HG03060 (cell line): ENCODE results near the gene SLC25A47.
"Not testable (repeated sequence)": the region's sequence is repeated elsewhere in the genome, so short reads cannot be mapped to it uniquely, and the experiment has no call there.

Experiments
- ATAC-seq: cut with Tn5 transposase; IDR thresholded peaks from one replicate; pipeline ENCODE4 v1.9.1; 2021; ENCODE audit warnings: low read depth, moderate number of reproducible peaks; ENCODE audit not compliant: unreplicated experiment

The SLC25A47 gene

GRCh38 chr14:100304825-100305323 lies 18.3 kb upstream of the SLC25A47 start:
- ATAC-seq = no peak

- no peak for ATAC-seq
These were observed 17.6 kb upstream of the SLC25A47 start for GRCh38 chr14:100305324-100306100.

GRCh38 chr14:100306101-100306997 lies 16.8 kb upstream of the SLC25A47 start, which contains the start of gene SLC25A29:
TSS of gene SLC25A29 (minus strand) at chr14:100306444. CDS start at chr14:100306232, 212 bp downstream.
- ATAC-seq = peak; percentile 47

- ATAC-seq = no peak
These were observed 16.0 kb upstream of the SLC25A47 start for GRCh38 chr14:100306998-100307765.

- ATAC-seq = no peak
These were observed 15.2 kb upstream of the SLC25A47 start for GRCh38 chr14:100307766-100308426.

- ATAC-seq = not testable (repeated sequence)
These were observed 14.7 kb upstream of the SLC25A47 start for GRCh38 chr14:100308427-100308792.

GRCh38 chr14:100309028-100309737 lies 14.0 kb upstream of the SLC25A47 start:
- ATAC-seq = no peak

GRCh38 chr14:100312110-100312876 lies 10.8 kb upstream of the SLC25A47 start:
- not testable (repeated sequence) for ATAC-seq

GRCh38 chr14:100312877-100313400 lies 10.2 kb upstream of the SLC25A47 start:
- no peak for ATAC-seq

GRCh38 chr14:100313464-100314230 lies 9.5 kb upstream of the SLC25A47 start:
- no peak for ATAC-seq

- no peak for ATAC-seq
These were observed 8.4 kb upstream of the SLC25A47 start for GRCh38 chr14:100314724-100315123.

- no peak for ATAC-seq
These were observed 5.8 kb upstream of the SLC25A47 start for GRCh38 chr14:100317389-100317788.

- peak; percentile 78 for ATAC-seq
These were observed 5.0 kb upstream of the SLC25A47 start for GRCh38 chr14:100317912-100318808.

GRCh38 chr14:100320157-100320856 lies 2.8 kb upstream of the SLC25A47 start:
- ATAC-seq = no peak

GRCh38 chr14:100321473-100322137 lies 1.5 kb upstream of the SLC25A47 start:
- ATAC-seq = no peak
